Prostate gland (tissue), 2 donors: Measurements from ENCODE around the gene ABCC6. TPM values are rescaled to one million over a fixed set of nuclear protein-coding genes. Genes with fewer than 3 reads are reported as not detected.
"Not testable (repeated sequence)": the region's sequence is repeated elsewhere in the genome, so short reads cannot be mapped to it uniquely, and the experiment has no call there.

Source experiments
- DNase-seq: peaks from one replicate; pipeline ENCODE4 v3.0.0-alpha.2; 2019; ENCODE audit warnings: low spot score
- H3K27ac ChIP-seq, 2 donors: fragments of 200-600 bp; sonication (generic); 2 replicates each; pipeline ENCODE4 v1.5.1; 2017 to 2019
- H3K27me3 ChIP-seq: fragments of 200-600 bp; sonication (generic); replicated peaks from 2 replicates; pipeline ENCODE4 v1.5.1; 2019; ENCODE audit not compliant: insufficient read depth
- H3K36me3 ChIP-seq, 2 donors: fragments of 200-600 bp; sonication (generic); 1 replicate in 1 of 2; 2 replicates in 1 of 2; pipeline versions ENCODE4 v1.5.1 to v1.8.1; 2017 to 2019
- H3K4me1 ChIP-seq: fragments of 200-600 bp; sonication (generic); replicated peaks from 2 replicates; pipeline ENCODE4 v1.5.1; 2019
- H3K4me3 ChIP-seq, 2 donors: fragments of 200-600 bp; sonication (generic); 2 replicates each; pipeline ENCODE4 v1.5.1; 2017 to 2019
- H3K9me3 ChIP-seq: fragments of 200-600 bp; sonication (generic); 2 replicates; pipeline ENCODE4 v1.5.1; 2017
- WGBS: methylation state at CpG from one replicate; pipeline ENCODE4 v1.1.5; 2018; 5-methylcytosine and 5-hydroxymethylcytosine counted together
- intact Hi-C: fragments of 100-400 bp; cut with DNase I; formaldehyde crosslinking; loops from one replicate; pipeline ENCODE4 v1.14.2; 2022
- total RNA-seq, 2 donors: library from RNA; depleted of rRNA; stranded (reverse); fragments of >200 nt; gene quantifications; one replicate each; pipeline ENCODE4 v1.1.0, GENCODE V29; 2016

The ABCC6 gene
- 10 to 100 TPM in 1 of 2 donors, 1 to 10 TPM in 1; 4.5 to 15.2 TPM for total RNA-seq

DNA sequence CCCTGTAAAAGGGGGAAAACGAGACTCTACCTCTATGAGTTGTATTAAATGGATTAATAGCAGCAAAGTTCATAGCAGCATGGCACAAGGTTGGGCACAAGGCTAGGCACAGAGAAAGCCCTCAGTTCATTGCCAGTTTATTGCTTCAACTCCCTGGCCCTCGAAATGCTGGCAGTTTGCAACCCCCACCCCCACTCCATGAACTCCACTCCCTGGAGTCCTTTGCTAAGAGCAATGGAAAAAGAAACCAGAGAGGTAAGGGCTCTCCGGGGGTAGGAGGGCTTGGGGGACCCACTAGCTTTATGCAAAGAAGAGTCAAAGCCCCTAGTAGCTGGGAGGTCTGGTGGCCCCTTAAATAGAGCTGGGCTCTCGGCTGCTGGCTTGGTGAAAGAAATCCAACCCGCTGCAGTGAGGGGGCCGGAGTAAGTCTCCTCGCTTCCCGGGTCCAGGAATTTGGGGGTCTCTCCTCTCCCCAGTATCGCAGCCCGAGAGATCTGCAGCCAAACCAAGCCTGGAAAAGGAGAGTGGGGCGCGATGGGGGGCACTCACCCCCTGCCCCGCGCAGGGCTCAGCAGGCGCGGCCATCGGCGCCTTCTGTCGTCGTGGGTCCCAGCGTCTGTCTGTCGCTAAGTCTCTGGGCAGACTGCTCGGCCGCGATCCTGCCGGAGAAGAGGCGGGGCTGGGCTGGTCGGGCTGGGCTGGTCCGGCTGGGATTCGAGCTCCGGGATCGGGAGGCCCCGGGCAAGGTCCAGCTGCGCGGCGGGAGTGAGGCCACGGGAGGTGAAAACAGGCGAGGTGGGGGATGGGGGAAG is at the start of gene ABCC6:
Gene ABCC6 (minus strand): TSS at position 645 of the 812 bp plus-strand sequence. CDS start 60 bp downstream, at position 585.
- intact Hi-C loops, DNase-seq, H3K27me3 ChIP-seq, H3K27ac ChIP-seq, H3K36me3 ChIP-seq, H3K9me3 ChIP-seq, H3K4me1 ChIP-seq: not testable (repeated sequence)
- H3K4me3 ChIP-seq = peak within 1 kb of the TSS in 1 of 2 donors; percentile 6
- WGBS = 6% methylated on average over 18 of the region's 38 CpGs

DNA sequence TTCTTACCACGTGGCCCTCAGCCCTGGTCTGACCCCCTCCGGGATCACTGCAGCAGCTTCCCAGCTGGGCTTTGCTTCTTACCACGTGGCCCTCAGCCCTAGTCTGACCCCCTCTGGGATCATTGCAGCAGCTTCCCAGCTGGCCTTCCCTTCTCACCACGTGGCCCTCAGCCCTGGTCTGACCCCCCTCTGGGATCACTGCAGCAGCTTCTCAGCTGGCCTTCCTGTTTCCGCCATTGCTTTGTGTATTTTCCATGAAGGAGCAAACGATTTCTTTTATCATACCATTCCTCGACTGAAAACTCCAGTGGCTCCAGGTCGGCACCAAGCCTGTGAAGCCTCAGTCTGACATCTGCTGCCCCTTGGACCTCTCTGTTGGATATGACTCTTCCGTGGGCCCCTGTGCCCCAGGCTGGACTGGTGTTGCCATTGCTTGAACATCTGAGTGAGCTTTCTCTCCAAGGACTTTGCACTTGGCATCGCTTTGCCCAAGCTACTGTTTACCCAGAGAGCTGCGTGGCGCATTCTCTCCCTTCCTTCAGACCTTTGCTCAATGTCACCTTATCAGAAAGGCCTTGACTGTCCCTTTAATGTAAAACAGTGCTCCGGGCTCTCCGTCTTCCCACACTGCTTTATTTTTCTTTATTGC is 49.4 kb upstream of the ABCC6 start:
- H3K27ac ChIP-seq, intact Hi-C loops: not testable (repeated sequence)
- no CpG with 5 or more reads among the region's 14 CpGs for WGBS

DNA sequence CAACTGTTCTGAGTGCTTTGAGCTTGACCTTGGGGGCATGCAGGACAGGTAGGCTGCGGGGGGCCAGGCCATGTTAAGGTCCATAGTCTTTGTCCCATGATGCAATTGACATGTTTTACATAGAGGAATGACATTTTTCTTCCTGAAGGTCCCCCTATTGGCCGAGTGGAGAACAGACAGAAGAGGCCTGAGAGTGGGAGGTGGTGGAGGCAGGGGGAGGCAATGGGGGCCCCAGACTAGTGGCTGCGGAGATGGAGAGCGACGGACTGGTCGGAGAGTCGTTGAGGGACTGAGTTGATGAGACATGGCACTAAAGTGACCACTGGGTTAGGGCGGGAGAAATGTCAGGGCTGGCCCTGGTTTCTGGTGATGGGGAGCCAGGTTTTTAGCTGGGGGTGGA is 48.4 kb upstream of the ABCC6 start:
- DNase-seq, H3K27ac ChIP-seq, H3K9me3 ChIP-seq, H3K27me3 ChIP-seq, H3K4me3 ChIP-seq, intact Hi-C loops, H3K4me1 ChIP-seq, H3K36me3 ChIP-seq: not testable (repeated sequence)
- no CpG with 5 or more reads among the region's 8 CpGs for WGBS

More for the DNA sequence above, 49.4 kb upstream of the ABCC6 start:
- H3K9me3 ChIP-seq, DNase-seq, H3K4me3 ChIP-seq, H3K4me1 ChIP-seq, H3K36me3 ChIP-seq, H3K27me3 ChIP-seq: not testable (repeated sequence)

DNA sequence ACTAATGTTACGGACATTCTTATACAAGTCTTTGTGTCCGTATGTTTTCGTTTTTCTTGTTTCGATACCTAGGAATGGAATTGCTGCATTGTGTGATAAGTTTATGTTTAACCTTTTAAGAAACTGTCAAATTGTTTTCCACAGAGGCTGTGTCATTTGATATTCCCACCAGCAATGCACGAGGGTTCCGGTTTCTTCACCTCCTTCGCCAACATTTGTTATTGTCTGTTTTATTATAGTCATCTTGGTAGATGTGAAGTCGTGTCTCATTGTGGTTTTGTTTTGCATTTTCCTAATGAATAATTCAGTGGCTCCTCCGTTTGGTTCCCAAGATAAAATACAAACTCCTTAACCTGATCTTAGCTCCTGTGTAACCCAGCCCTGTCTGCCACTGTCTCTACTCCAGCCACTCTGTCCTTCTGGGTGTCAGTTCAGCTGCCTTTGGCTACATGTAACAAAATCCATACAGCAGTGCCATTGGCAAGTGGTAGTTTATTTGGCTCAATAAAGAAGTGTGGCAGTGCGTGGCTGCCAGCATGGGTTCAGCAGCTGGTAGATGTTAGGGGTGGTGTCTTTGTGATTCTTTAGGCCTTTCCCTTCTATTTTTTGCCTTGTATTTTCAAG is 45.0 kb upstream of the ABCC6 start:
- DNase-seq, intact Hi-C loops, H3K4me3 ChIP-seq, H3K4me1 ChIP-seq, H3K36me3 ChIP-seq, H3K27me3 ChIP-seq, H3K27ac ChIP-seq, H3K9me3 ChIP-seq: not testable (repeated sequence)
- 98% methylated on average over 9 of the region's 10 CpGs for WGBS

DNA sequence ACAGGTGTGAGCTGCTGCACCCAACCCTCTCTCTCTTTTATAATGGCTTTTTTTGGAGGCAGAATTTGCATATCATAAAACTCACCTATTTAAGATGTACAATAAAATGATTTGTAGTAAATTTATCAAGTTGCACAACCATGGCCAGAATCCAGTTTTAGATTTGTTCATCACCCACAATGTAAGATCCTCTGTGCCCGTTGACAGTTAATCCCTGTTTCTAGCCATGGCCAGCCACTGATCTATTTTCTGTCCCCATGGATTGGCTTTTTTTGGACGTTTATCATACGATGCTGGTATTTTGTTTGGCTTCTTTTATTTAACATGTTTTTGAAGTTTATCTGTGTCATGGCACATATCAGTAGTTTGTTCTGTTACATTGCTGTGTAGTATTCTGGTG is 44.4 kb upstream of the ABCC6 start:
- intact Hi-C loops, DNase-seq, H3K9me3 ChIP-seq, H3K4me3 ChIP-seq, H3K4me1 ChIP-seq, H3K27ac ChIP-seq, H3K27me3 ChIP-seq, H3K36me3 ChIP-seq: not testable (repeated sequence)
- WGBS = no CpG with 5 or more reads among the region's 3 CpGs

DNA sequence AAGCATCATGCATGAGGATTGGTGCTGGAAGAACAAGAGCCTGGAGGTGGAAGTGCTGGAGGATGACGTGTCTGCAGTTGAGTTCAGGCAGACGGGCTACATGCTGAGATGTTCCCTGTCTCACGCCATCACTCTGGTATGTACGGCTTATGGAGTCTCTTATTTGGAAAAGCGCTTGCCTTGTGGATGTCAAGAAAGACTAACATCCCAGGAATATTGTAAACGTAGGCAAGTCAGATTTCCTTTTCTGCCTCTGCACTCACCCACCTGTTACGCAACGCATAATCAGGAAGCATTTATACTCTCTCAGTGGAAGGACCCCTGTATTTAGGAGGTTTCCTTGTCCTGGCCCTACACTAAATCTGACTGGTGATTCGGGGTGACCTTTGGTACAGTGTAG is 41.8 kb upstream of the ABCC6 start:
- H3K27ac ChIP-seq, H3K36me3 ChIP-seq, intact Hi-C loops, H3K9me3 ChIP-seq, DNase-seq, H3K4me3 ChIP-seq, H3K4me1 ChIP-seq, H3K27me3 ChIP-seq: not testable (repeated sequence)
- 89% methylated on average over 7 of the region's 9 CpGs for WGBS

DNA sequence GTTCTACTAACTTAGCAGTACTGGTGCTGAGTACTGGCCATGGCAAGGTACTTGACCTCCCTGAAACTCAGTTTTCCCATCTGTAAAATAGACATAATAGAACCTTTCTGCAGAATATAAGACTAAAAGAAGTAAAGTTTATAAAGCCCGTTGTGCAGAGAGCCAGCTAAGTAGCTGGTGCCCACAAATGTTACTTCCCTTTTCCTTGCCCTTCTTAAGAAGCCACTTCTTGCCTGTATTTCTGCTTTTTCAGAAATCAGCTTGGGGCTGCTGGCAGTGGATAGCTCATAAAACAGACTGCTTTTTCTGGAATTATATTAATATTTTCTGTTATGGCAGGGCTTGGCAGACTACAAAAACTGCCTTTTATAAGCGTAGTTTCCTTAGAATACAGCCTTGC is 40.7 kb upstream of the ABCC6 start:
- intact Hi-C loops, H3K9me3 ChIP-seq, H3K4me3 ChIP-seq, H3K27me3 ChIP-seq, H3K27ac ChIP-seq, DNase-seq, H3K4me1 ChIP-seq, H3K36me3 ChIP-seq: not testable (repeated sequence)
- WGBS = no CpG with 5 or more reads among the region's 2 CpGs

DNA sequence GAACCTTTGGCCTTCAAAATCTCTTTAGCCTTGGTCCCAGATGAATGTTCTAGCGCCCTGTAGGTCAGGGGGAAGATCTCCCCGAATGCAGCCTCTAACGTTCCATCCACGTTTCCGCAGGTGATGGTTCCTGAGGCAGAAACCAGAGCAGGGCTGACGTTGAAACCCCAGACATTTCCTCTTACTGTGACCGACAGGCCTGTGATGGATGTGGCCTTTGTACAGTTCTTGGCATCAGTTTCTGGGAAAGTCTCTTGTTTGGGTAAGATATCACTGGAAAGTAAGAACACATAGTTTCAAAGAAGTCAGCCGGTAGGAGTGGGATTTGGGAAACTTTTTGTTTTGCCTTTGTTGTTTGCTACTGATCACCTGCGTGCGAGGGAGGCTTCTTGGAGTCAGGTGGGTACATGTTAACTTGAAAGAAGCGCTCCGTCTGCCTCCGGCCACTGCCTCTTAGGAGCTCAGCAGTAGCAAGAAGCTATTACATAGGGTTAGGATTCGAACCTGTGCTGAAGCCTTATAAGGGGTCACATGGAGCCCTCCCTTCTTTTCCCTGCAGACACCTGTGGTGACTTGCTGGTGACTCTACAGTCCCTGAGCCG is 39.8 kb upstream of the ABCC6 start:
- DNase-seq = not testable (repeated sequence)
- WGBS = 85% methylated on average over 13 of the region's 15 CpGs

DNA sequence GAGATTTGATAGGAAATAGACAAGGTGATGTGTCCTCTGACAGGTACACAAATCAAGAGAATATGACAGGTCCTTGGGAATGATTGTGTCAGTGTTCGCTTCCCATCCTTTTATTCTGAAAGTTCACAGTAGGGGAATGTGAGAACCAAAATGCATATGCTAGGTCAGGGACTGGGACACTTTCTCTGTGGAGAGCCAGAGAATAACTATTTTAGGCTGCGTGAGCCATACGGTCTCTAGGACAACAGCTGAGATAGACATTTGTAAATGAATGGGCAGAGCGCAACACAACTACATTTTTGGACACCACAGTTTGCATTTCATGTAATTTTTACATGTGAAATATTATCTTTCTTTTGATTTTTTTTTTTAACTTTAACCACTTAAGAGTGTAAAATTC is 36.7 kb upstream of the ABCC6 start:
- DNase-seq, intact Hi-C loops, H3K4me1 ChIP-seq, H3K9me3 ChIP-seq, H3K27me3 ChIP-seq, H3K4me3 ChIP-seq, H3K27ac ChIP-seq, H3K36me3 ChIP-seq: not testable (repeated sequence)
- WGBS = 89% methylated on average over 1 of the region's 4 CpGs

More for the DNA sequence above, 39.8 kb upstream of the ABCC6 start:
- H3K4me1 ChIP-seq, H3K27me3 ChIP-seq, H3K9me3 ChIP-seq, intact Hi-C loops, H3K27ac ChIP-seq, H3K4me3 ChIP-seq, H3K36me3 ChIP-seq: not testable (repeated sequence)

DNA sequence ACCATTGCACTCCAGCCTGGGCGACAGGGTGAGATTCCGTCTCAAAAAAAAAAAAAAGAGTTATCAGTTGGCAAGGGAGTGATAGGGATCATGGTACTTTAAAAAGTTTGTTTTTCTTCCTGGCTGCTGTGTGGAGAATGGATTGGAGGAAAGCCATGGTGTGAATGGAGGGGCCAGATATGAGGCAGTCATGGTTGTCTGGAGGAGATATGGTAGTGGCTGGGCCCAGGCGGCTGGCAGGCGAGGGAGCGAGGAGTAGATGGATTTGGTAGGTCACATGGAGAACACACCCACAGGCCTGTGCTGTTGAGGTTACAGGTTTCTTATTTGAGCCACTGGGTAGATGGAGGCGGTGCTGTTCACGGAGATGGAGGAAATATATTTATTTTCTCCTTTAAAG is 35.5 kb upstream of the ABCC6 start:
- H3K9me3 ChIP-seq, H3K36me3 ChIP-seq, H3K27me3 ChIP-seq, H3K4me1 ChIP-seq, intact Hi-C loops, DNase-seq, H3K27ac ChIP-seq, H3K4me3 ChIP-seq: not testable (repeated sequence)
- WGBS = over 99% methylated on average over 7 of the region's 7 CpGs
